Right lobe of liver (tissue), 4 donors: ENCODE measurements around the gene IPPK.

Experiments
- CTCF ChIP-seq, 4 donors: fragments of 200-600 bp in 3 of 4; fragments of 450-650 bp in 1 of 4; IDR thresholded peaks; one replicate each; pipeline versions ENCODE4 v1.5.1 to v1.8.0; 2016 to 2022; ENCODE audit warnings: antibody characterized with exemption in 4 of 4, mild to moderate bottlenecking in 2 of 4
- POLR2A ChIP-seq: fragments of 450-650 bp; IDR thresholded peaks from one replicate; pipeline ENCODE4 v1.6.1; 2017; ENCODE audit warnings: antibody characterized with exemption, mild to moderate bottlenecking
- donor health status: DM: no; HTN: no; CAD: no.
- donor health status: DM: no; HTN: no; CAD: no.
- donor health status: DM: no; HTN: yes; CAD: no.

- TF ChIP-seq CTCF (IDR thresholded peaks at IDR 0.05): no peak
- no peak for TF ChIP-seq POLR2A
Observed at GRCh38 chr9:92663126-92663525, 6.8 kb downstream of the IPPK start.
